HG03571 (cell line): ENCODE data around the gene F10.
"Not testable (repeated sequence)": the region's sequence is repeated elsewhere in the genome, so short reads cannot be mapped to it uniquely, and the experiment has no call there.

Experiments
- ATAC-seq: cut with Tn5 transposase; IDR thresholded peaks from one replicate; pipeline ENCODE4 v1.9.1; 2021; ENCODE audit not compliant: unreplicated experiment

The F10 gene

DNA sequence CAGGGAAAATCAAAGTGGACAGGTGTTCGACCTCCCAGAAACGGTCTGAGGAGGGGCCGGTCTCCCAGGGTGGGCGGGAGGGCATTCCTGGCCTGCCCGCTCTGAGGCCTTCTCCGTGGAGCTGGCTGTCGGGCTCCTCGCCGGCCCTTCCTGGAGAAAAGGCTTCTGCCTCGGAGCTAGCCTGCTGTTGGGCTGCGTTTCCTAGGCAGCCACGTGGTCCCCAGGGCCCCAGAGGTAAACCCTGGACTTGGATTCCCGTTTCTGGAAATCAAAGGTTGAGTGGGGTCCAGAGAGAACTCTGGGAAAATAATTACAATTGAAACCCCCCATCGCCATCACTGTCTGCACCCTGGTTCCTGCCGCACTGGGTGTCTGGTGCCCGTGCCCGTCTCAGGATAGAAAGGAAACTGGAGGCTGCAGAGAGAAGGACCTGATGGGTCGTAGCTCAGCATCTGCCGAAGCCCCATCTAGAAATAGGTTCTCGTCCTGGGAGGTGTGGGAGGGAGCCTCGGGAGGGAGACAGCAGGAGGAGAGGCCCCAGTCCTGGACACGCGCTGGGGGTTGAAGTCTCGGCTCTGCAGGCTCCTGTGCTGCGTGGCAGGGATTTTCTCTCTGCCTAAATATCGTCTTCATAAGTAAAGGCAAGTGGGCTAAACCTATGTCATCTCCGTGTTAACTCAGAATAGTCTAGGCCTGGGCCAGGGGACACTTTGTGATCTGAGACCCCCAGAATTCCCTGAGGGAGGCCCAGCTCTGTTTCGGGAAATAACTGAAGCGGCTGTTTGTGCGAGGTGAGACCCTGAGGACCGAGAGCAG is 28.2 kb downstream of the F10 start:
- no peak for ATAC-seq

DNA sequence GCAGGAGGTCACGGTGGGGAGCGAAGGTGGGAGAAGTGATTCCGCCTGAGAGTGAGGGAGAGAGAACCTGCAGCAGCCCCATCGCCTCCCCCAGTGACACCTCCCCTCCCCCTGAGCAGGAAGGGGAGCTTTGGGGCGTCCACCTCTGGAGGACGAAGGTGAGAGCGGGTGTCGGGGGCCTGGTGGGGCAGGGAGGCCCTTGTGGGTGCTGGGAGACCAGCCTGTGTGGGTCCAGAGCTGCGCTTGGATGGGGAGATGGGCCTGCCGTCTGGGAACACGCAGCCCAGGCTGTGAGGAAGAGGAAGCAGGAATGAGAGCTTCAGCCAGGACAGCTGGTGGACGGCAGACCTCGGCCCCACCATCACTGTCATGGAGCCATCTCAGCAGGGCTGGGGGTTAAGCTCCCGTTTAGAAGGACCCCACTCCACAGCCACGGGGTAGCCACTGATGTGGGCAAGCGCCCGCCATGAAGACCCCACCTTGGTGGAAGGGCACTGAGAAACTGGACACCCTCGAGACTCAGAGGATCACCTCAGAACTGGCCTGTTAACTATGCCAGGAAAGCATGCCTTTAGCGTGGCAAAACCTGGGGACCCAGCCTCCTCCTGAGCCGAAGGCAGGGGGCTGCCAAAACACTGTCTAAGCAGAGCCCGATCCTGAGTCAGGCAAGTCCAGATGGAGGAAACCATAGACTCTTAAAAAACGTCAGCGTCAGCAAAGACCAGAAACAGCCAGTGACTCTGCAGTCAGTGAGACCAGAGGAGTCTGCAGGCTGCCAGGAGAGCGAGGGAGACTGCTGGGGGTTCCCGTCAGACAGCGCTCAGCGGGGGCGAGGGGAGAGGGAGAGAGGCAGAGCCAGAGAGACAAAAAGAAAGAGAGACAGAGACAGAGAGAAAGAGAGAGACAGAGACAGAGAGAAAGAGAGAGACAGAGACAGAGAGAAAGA is 29.4 kb downstream of the F10 start:
- no peak for ATAC-seq

DNA sequence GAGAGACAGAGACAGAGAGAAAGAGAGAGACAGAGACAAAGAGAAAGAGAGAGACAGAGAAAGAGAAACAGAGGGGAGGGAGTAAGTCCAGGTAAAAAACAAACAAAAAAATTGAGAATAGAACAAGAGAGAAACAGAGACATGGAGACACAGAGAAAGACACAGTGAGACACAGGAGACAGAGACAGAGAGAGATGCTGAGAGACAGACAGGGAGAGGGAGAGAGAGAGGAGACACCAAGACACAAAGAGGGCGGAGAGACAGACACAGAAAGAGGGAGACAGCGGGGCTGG is 30.0 kb downstream of the F10 start:
- ATAC-seq = no peak

DNA sequence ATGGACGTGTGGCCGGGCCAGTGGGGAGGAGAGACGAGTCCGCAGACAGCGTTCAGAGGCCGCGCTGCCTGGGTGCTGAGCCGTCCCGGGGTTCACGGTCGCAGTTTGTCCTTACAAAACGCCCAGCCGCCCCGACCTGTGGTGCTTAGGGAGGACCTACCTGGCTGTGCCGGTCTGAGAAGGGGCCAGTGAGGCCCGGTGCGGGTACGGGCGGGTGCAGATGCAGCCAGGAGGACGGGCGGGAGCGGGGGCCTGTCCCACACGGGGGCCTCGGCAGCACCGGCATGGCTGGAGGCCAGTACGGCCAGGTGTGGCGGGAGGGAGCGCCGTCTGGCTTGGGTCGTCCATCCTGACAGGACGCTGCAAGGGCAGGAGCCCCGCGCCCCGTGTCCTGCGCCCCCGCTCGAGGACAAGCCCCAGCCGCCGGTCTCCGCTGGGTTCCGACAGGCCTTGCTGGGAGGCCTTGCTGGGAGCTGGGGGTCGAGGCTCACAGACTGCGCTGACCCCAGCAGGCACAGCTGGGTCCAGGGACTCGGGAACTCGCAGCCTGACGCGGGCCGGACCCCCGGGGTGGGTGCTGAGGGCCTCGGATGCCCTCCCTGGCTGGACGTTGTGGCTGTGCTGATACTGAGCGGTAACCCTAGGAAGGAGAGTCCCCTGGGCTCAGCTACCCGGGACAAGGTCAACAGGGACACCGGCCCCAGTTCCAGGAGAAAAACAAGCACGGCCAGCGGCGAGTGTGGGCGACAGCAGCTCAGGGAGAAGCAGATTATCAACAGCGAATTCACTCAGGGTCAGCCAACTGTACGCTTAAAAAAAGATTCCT is 30.6 kb downstream of the F10 start:
- ATAC-seq = no peak

DNA sequence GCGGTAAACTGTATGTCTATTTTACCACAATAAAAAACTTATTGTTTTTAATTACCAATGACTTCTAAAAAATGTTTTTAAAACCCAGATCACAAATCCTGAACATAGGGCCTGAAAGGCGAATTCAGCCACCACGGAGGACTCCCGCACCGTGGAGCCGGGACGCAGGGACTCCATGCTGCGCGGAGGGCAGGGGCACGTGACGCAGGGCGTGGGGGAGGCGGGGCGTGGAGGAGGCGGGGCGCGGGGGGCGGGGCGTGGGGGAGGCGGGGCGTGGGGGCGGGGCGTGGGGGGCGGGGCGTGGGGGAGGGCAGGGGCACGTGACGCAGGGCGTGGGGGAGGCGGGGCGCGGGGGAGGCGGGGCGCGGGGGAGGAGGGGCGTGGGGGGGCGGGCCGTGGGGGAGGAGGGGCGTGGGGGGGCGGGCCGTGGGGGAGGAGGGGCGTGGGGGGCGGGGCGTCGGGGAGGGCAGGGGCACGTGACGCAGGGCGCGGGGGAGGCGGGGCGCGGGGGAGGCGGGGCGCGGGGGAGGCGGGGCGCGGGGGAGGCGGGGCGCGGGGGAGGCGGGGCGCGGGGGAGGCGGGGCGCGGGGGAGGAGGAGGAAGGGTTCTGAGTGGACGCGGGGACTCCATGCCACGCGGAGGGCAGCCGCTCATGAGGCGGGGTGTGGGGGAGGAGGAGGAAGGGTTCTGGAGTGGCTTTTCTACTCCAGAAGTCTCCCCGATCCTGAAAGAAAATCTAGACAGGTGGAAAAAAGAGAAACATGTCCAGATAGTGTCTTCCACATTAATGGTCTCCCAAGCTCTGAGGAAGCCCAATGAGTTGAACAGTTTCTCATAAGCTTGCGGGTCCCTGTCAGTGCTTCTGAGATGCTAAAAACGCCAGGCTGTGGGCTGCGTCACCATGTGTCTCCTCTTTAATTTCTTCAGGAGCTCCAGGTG is 31.5 kb downstream of the F10 start:
- ATAC-seq = no peak

DNA sequence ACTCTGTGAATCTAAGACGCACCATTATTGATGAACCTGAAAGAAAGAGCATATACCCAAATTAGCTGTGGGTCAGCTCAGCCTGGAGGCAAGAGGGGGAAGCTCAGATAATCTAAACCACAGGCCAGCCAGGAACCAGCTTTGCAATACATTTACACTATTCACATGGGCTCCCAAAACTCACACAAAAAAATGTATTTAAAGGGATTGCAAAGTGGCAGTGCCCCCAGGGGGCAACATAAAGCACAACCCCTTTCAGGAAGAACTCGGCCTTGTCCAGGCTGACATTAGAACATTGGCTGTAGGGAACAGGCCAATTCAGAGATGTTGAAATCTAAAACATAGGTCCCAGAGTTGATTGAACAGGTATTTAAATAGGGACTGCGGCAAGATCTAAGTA is 32.6 kb downstream of the F10 start:
- ATAC-seq = no peak

DNA sequence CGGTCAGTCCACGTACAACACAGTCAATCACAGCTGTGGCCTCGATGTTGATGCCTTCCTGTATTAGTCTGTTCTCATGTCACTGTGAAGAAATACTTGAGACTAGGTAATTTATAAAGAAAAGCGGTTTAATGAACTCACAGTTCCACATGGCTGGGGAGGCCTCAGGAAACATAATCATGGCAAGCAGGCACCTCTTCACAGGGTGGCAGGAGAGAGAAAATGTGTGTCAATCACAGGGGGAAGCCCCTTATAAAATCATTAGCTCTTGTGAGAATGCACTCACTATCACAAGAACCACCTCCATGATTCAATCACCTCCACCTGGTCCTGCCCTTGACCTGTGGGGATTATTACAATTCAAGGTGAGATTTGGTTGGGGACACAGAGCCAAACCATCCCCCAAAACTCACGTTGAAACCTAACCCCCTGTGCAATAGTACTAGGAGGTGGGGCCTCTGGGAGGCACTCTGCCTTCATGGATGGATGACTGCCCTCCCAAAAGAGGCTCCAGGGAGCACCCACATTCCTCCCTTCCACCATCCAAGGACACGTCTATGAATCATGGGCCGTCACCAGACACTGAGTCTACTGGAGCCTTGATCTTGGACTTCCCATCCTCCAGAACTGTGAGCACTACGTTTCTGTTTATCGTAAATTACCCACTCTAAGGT is 33.5 kb downstream of the F10 start:
- no peak for ATAC-seq

DNA sequence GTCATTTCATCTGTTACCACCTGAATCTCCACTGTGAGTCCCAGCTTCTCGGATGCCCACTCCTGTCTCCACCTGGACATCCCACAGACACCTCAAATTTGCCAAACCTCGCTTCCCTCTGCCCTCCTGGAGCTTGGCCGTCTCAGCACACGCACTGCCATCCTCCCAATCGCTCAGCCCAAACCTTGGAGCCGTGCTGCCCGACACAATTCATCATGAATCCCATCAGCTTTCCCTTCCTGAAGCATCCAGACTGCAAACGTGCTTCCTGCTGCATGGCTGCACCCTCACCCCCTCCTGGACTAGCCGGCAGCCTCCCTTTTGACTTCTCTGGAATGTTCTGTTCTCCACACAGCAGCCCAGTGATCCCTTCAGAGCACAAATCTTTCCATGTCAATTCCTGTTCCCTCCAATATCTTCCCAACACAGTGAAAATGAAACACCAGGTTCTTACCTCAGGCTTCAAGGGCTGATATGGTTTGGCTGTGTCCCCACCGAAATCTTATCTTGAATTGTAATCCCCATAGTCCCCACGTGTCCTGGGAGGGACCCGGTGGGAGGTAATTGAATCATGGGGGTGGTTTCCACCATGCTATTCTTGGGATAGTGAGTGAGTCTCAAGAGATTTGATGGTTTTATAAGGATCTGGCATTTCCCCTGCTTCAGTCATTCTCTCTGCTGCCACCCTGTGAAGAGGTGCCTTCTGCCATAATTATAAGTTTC is 34.8 kb downstream of the F10 start:
- no peak for ATAC-seq

DNA sequence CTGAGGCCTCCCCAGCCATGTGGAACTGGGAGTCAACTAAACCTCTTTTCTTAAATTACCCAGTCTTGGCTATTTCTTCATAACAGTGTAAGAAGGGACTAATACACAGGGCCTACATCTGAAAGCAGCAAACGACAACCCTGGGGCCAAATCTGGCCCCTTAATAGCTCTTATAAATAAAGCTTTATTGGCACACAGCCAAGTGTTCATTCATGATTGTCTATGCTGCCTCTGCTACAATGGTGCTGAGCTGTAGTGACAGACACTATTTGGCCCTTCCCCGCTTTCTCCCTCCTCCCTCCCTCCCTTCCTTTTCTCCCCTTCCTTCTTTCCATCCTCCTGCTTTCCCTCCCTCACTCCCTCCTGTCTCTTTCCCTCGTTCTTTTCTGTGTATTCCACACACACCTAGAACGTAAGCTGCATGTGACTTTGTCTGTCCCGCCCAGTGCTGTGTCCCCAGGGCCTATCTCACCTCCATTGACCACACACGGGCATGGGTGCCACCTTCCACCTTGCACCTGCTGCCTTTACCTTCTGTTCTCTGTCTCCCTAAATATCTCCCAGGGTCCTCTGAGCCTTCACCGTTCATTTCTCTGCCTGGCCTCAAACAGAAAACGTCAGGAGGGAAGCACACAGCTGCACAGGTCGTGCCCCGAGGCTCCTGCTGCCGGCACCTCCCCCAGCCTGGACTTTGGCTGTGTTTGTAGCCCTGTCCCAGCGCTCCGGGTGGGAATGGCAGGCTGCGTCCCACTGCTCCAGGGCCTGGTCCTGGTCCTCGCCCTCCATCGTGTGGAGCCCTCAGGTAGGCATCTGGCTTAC is 35.5 kb downstream of the F10 start, which contains the start of gene PROZ:
Gene PROZ (plus strand): TSS at position 720 of the 819 bp plus-strand sequence. CDS start 13 bp downstream, at position 733.
- ATAC-seq = no peak

DNA sequence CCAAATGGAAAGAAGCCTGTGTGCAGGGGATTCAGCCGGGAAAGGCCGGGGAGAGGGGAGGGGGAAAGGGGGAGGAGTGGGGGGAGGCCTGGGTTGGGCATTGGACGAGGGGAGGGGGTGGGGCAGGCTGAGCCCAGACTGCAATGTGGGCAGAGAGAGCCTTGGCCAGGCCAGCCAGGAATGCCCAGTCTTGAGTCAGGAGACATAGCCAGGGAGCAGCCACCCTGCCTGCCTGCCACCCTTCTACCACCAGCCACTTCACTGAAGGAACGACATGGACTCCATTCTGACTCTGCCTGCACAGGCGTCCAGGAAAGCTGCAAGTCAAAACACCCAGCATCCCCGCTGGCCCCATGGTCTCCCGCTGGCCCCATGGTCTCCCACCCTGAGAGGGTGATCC is 36.3 kb downstream of the F10 start:
- ATAC-seq = no peak

DNA sequence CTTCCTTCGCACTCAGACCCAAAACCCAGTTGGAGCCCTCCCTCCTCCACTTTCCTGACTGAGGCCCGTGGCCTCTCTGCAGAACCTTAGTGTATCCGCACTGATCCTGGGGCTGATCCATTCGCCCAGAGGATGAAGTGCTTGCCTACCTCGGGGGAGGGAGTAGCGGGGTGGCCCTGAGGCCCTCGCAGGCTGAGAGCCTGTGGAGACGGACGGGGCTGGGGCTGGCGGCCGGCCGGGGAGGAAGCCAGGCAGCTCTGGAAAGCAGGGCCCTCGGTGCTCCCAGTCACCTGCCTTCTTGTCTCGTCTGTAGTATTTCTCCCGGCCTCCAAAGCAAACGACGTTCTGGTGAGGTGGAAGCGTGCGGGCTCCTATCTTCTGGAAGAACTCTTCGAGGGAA is 37.1 kb downstream of the F10 start:
- ATAC-seq = no peak

DNA sequence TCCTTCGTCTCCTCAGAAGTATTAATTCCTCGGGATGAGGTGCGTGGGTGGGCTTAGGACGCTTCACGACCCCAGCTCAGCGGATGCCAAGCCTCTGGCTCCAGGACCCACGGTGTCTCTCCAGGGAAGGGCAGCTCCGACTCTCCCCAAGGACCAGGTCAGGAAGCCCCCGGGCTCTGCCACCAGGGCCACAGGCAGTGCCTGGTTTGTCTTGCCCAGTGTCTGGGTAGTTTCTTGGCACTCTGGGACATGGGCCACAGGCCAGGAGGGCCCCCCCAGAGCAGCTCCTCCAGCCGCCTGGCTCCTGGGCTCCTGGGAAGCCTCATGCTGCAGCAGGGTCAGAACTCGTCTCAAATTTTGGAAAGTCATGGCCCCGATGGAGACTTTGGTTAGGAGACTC is 38.4 kb downstream of the F10 start:
- ATAC-seq = no peak

DNA sequence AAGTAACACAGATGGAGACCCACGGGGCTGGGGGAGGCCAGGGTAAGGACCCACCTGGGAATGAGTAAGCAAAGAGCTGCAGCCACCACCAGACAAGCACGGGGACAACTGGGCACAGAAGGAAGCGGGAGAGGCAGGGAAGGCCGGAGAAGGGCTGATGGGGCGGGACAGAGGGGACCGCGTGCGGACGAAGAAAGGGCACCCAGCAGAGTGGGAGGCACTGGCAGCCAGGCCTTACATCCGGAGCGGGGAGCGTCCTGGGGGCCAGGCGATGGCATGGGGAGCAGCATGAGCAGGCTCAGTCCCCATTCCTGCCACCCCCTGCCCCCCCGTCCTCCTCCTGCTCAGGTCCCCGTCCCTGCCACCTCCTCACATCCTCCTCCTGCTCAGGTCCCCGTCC is 38.8 kb downstream of the F10 start:
- ATAC-seq = no peak

DNA sequence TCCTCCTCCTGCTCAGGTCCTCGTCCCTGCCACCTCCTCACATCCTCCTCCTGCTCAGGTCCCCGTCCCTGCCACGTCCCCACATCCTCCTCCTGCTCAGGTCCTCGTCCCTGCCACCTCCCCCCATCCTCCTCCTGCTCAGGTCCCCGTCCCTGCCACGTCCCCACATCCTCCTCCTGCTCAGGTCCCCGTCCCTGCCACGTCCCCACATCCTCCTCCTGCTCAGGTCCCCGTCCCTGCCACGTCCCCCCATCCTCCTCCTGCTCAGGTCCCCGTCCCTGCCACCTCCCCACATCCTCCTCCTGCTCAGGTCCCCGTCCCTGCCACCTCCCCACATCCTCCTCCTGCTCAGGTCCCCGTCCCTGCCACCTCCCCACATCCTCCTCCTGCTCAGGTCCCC is 39.4 kb downstream of the F10 start:
- ATAC-seq = not testable (repeated sequence)

DNA sequence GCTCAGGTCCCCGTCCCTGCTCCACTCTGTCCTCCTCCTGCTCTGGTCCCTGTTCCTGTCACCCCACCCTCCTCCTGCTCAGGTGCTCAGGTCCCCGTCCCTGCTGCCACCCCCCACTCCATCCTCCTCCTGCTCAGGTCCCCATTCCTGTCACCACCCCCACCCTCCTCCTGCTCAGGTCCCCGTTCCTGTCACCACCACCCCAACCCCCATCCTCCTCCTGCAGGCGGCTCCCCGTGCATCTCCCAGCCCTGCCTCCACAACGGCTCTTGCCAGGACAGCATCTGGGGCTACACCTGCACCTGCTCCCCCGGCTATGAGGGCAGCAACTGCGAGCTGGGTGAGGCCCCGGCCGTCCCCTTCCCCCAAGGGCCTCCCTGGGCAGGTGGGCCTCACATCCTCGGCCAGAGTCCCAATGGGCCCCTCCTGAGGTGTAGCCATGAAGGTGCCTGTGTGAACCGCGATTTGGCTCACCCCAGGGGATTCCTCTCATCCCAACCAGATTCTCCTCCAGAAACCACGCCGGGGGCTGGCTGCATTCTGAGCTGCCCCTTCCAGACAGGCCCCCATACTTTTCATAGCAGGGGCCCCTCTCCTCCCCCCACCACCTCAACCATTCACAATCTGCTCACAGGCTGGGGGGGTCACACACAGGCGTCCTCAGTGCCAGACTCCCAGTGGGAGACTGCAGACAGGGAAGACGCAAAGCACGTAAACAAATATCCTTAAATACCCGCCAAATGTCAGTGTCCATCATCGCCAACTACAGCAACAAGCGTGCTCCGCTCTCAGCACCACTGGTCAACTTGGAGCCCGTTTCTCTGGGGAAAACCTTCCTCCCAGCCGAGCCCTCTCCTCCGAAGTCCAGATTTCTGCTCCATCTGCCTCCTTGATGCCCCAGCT is 40.4 kb downstream of the F10 start:
- ATAC-seq = no peak

DNA sequence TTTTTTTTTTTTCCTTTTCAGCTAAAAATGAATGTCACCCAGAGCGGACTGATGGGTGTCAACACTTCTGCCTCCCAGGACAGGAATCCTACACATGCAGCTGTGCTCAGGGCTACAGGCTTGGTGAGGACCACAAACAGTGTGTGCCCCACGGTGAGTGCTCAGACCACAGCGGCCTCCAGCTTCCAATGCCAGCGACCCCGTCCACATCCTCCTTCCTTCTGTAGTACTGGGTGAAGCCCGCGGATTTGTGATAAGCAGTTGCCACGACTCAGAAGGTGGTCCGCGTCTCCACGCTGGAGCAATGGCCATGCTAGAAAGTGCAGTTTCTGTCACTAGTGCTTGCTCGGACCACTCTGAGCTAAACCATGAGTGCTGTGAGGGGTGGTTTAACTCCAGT is 41.9 kb downstream of the F10 start:
- ATAC-seq = no peak

DNA sequence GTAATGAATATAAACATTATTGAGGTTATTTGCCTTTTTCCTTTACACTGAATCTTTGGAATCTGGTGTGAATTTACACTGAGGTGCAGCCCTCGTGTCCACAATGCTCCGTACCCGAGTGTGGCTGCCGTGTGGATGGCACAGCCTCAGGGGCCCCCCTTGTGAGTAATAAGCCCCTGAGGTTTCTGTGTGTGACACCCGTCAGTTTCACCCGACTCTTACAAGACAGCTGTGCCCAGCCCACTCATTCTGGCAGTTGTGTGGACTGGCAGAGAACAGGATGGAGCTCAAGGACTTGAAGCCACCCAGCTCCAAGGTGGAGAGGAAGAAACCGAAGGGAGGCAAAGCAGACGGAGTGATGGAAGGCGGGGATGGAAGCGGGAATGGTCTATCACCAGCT is 43.7 kb downstream of the F10 start:
- ATAC-seq = no peak
